ENCODE results near the gene DCLK2. TPM values are rescaled to one million over a fixed set of nuclear protein-coding genes. Genes with fewer than 3 reads are reported as not detected.

DCLK2 gene
- total and polyA plus RNA-seq, 7 experiments from 2014 or later, result 0.06 to 0.56 (median 0.11) TPM; not detected in 4

- peaks cover 8 to 83% (median 60%) of the 10 kb centered on the region in 5 donors for H3K36me3 Mint-ChIP-seq
- DNase-seq, result no peak
- peak overlapping the region in 1 of 9 donors; percentile 66 for H3K27ac Mint-ChIP-seq
- no peaks in the 10 kb centered on the region for H3K27me3 Mint-ChIP-seq
- Histone ChIP-seq H3K4me3 (ENCODE audit: low read length) (no peak overlapping the region), H3K9me3 (ENCODE audit: control insufficient read depth in 2 of 3, low read length in 3 of 3) (no peaks in the 10 kb centered on the region), H3K36me3 (ENCODE audit: control insufficient read depth in 2 of 3, insufficient read depth in 3 of 3, low read length in 3 of 3) (peaks cover 0 to 24% (median 3%) of the 10 kb centered on the region in 3 experiments), H3K27ac (ENCODE audit: low read depth, low read length) (no peak overlapping the region), H3K27me3 (ENCODE audit: control insufficient read depth in 2 of 2, insufficient read depth in 2 of 2, low read length in 2 of 2) (no peaks in the 10 kb centered on the region), H3K4me1 (ENCODE audit: control insufficient read depth in 2 of 2, insufficient read depth in 2 of 2, low read length in 2 of 2) (no peaks in the 10 kb centered on the region)
- ChIA-PET CTCF (no interaction called here), POLR2A (no interaction called here)
- H3K9me3 Mint-ChIP-seq, result peaks cover 0 to 3% (median 0%) of the 10 kb centered on the region in 11 donors
- peaks cover 0 to 9% (median 0%) of the 10 kb centered on the region in 7 donors for H3K4me1 Mint-ChIP-seq
- intact Hi-C loops (cut with micrococcal nuclease), result no loop called here
- no peak overlapping the region for H3K4me3 Mint-ChIP-seq
- ATAC-seq, result no peak
These were observed 190.2 kb downstream of the DCLK2 start for GRCh38 chr4:150268444-150268843.

GRCh38 chr4:150278206-150278605 lies 200.0 kb downstream of the DCLK2 start:
- Histone ChIP-seq H3K27me3 (ENCODE audit: control insufficient read depth in 2 of 2, insufficient read depth in 2 of 2, low read length in 2 of 2) (no peaks in the 10 kb centered on the region), H3K4me1 (ENCODE audit: control insufficient read depth in 2 of 2, insufficient read depth in 2 of 2, low read length in 2 of 2) (no peaks in the 10 kb centered on the region), H3K27ac (ENCODE audit: low read depth, low read length) (no peak overlapping the region), H3K36me3 (ENCODE audit: control insufficient read depth in 2 of 3, insufficient read depth in 3 of 3, low read length in 3 of 3) (peaks cover 0 to 57% (median 0%) of the 10 kb centered on the region in 3 experiments), H3K9me3 (ENCODE audit: control insufficient read depth in 2 of 3, low read length in 3 of 3) (no peaks in the 10 kb centered on the region), H3K4me3 (ENCODE audit: low read length) (no peak overlapping the region)
- CTCF ChIA-PET, result no interaction called here
- POLR2A ChIA-PET, result no interaction called here
- peaks cover 40 to 99% (median 87%) of the 10 kb centered on the region in 5 donors for H3K36me3 Mint-ChIP-seq
- no peak overlapping the region for H3K4me3 Mint-ChIP-seq
- H3K4me1 Mint-ChIP-seq, result no peaks in the 10 kb centered on the region
- ATAC-seq (no peak), DNase-seq (no peak)
- H3K9me3 Mint-ChIP-seq, result peaks cover 0 to 36% (median 8%) of the 10 kb centered on the region in 11 donors
- H3K27me3 Mint-ChIP-seq, result no peaks in the 10 kb centered on the region
- intact Hi-C loops (cut with micrococcal nuclease), result no loop called here
- no peak overlapping the region for H3K27ac Mint-ChIP-seq

GRCh38 chr4:150280081-150280895 lies 202.0 kb downstream of the DCLK2 start:
- Mint-ChIP-seq H3K4me3 (no peak overlapping the region), H3K36me3 (peaks cover 22 to 95% (median 83%) of the 10 kb centered on the region in 5 donors), H3K4me1 (no peaks in the 10 kb centered on the region), H3K27me3 (no peaks in the 10 kb centered on the region), H3K27ac (no peak overlapping the region), H3K9me3 (peaks cover 0 to 25% (median 8%) of the 10 kb centered on the region in 11 donors)
- H3K27me3 ChIP-seq (ENCODE audit: control insufficient read depth in 2 of 2, insufficient read depth in 2 of 2, low read length in 2 of 2), result no peaks in the 10 kb centered on the region
- DNase-seq (no peak), ATAC-seq (peak; percentile 26)
- peaks cover 0 to 62% (median 2%) of the 10 kb centered on the region in 3 experiments for H3K36me3 ChIP-seq (ENCODE audit: control insufficient read depth in 2 of 3, insufficient read depth in 3 of 3, low read length in 3 of 3)
- H3K27ac ChIP-seq (ENCODE audit: low read depth, low read length), result no peak overlapping the region
- ChIA-PET POLR2A (no interaction called here), CTCF (no interaction called here)
- H3K9me3 ChIP-seq (ENCODE audit: control insufficient read depth in 2 of 3, low read length in 3 of 3), result no peaks in the 10 kb centered on the region
- intact Hi-C loops (cut with micrococcal nuclease), result no loop called here
- H3K4me1 ChIP-seq (ENCODE audit: control insufficient read depth in 2 of 2, insufficient read depth in 2 of 2, low read length in 2 of 2), result no peaks in the 10 kb centered on the region
- no peak overlapping the region for H3K4me3 ChIP-seq (ENCODE audit: low read length)

- H3K4me1 Mint-ChIP-seq, result no peaks in the 10 kb centered on the region
- CTCF ChIA-PET, result no interaction called here
- peaks cover 0 to 64% (median 3%) of the 10 kb centered on the region in 3 experiments for H3K36me3 ChIP-seq (ENCODE audit: control insufficient read depth in 2 of 3, insufficient read depth in 3 of 3, low read length in 3 of 3)
These were observed 202.7 kb downstream of the DCLK2 start for GRCh38 chr4:150280975-150281374.

GRCh38 chr4:150283689-150284088 lies 205.4 kb downstream of the DCLK2 start:
- Histone ChIP-seq H3K27ac (ENCODE audit: low read depth, low read length) (no peak overlapping the region), H3K36me3 (ENCODE audit: control insufficient read depth in 2 of 3, insufficient read depth in 3 of 3, low read length in 3 of 3) (peaks cover 0 to 49% (median 3%) of the 10 kb centered on the region in 3 experiments), H3K27me3 (ENCODE audit: control insufficient read depth in 2 of 2, insufficient read depth in 2 of 2, low read length in 2 of 2) (no peaks in the 10 kb centered on the region), H3K4me3 (ENCODE audit: low read length) (no peak overlapping the region), H3K4me1 (ENCODE audit: control insufficient read depth in 2 of 2, insufficient read depth in 2 of 2, low read length in 2 of 2) (no peaks in the 10 kb centered on the region), H3K9me3 (ENCODE audit: control insufficient read depth in 2 of 3, low read length in 3 of 3) (no peaks in the 10 kb centered on the region)
- intact Hi-C loops (cut with micrococcal nuclease), result no loop called here
- Mint-ChIP-seq H3K9me3 (peaks cover 0 to 7% (median 0%) of the 10 kb centered on the region in 11 donors), H3K27me3 (no peaks in the 10 kb centered on the region), H3K4me1 (peaks cover 0 to 2% (median 0%) of the 10 kb centered on the region in 7 donors), H3K36me3 (peaks cover 5 to 82% (median 68%) of the 10 kb centered on the region in 5 donors), H3K4me3 (no peak overlapping the region), H3K27ac (no peak overlapping the region)
- ATAC-seq (no peak), DNase-seq (no peak)
- ChIA-PET CTCF (no interaction called here), POLR2A (no interaction called here)

More at GRCh38 chr4:150280975-150281374, 202.7 kb downstream of the DCLK2 start:
- Histone ChIP-seq H3K4me1 (ENCODE audit: control insufficient read depth in 2 of 2, insufficient read depth in 2 of 2, low read length in 2 of 2) (no peaks in the 10 kb centered on the region), H3K9me3 (ENCODE audit: control insufficient read depth in 2 of 3, low read length in 3 of 3) (no peaks in the 10 kb centered on the region), H3K27ac (ENCODE audit: low read depth, low read length) (no peak overlapping the region), H3K4me3 (ENCODE audit: low read length) (no peak overlapping the region), H3K27me3 (ENCODE audit: control insufficient read depth in 2 of 2, insufficient read depth in 2 of 2, low read length in 2 of 2) (no peaks in the 10 kb centered on the region)
- ATAC-seq (no peak), DNase-seq (no peak)
- no peak overlapping the region for H3K27ac Mint-ChIP-seq
- H3K27me3 Mint-ChIP-seq, result no peaks in the 10 kb centered on the region
- H3K4me3 Mint-ChIP-seq, result no peak overlapping the region
- H3K9me3 Mint-ChIP-seq, result peaks cover 0 to 25% (median 8%) of the 10 kb centered on the region in 11 donors
- POLR2A ChIA-PET, result no interaction called here
- H3K36me3 Mint-ChIP-seq, result peaks cover 16 to 94% (median 82%) of the 10 kb centered on the region in 5 donors
- intact Hi-C loops (cut with micrococcal nuclease), result no loop called here

- ATAC-seq (no peak), DNase-seq (no peak)
- no peaks in the 10 kb centered on the region for H3K9me3 ChIP-seq (ENCODE audit: control insufficient read depth in 2 of 3, low read length in 3 of 3)
- no peak overlapping the region for H3K27ac ChIP-seq (ENCODE audit: low read depth, low read length)
- ChIA-PET POLR2A (no interaction called here), CTCF (no interaction called here)
- Mint-ChIP-seq H3K4me1 (peaks cover 0 to 18% (median 9%) of the 10 kb centered on the region in 7 donors), H3K9me3 (peaks cover 0 to 1% (median 0%) of the 10 kb centered on the region in 11 donors), H3K27ac (no peak overlapping the region), H3K4me3 (no peak overlapping the region), H3K27me3 (no peaks in the 10 kb centered on the region), H3K36me3 (peaks cover 4 to 62% (median 41%) of the 10 kb centered on the region in 5 donors)
- peaks cover 0 to 22% (median 3%) of the 10 kb centered on the region in 3 experiments for H3K36me3 ChIP-seq (ENCODE audit: control insufficient read depth in 2 of 3, insufficient read depth in 3 of 3, low read length in 3 of 3)
- H3K4me3 ChIP-seq (ENCODE audit: low read length), result no peak overlapping the region
- H3K4me1 ChIP-seq (ENCODE audit: control insufficient read depth in 2 of 2, insufficient read depth in 2 of 2, low read length in 2 of 2), result no peaks in the 10 kb centered on the region
- no peaks in the 10 kb centered on the region for H3K27me3 ChIP-seq (ENCODE audit: control insufficient read depth in 2 of 2, insufficient read depth in 2 of 2, low read length in 2 of 2)
- intact Hi-C loops (cut with micrococcal nuclease), result no loop called here
These were observed 208.4 kb downstream of the DCLK2 start for GRCh38 chr4:150286656-150287055.
